Activated effector memory CD4-positive, alpha-beta T cell treated with anti-CD3 and anti-CD28 coated beads, Interleukin-2, amount 50 U/mL, for 16 hours (primary cell): Measurements from ENCODE around the gene CFAP20DC.
"Not testable (repeated sequence)": the region's sequence is repeated elsewhere in the genome, so short reads cannot be mapped to it uniquely, and the experiment has no call there.

ENCODE experiments used
- DNase-seq: peaks from one replicate; pipeline ENCODE4 v3.0.0-alpha.2; 2020

The CFAP20DC gene

DNA sequence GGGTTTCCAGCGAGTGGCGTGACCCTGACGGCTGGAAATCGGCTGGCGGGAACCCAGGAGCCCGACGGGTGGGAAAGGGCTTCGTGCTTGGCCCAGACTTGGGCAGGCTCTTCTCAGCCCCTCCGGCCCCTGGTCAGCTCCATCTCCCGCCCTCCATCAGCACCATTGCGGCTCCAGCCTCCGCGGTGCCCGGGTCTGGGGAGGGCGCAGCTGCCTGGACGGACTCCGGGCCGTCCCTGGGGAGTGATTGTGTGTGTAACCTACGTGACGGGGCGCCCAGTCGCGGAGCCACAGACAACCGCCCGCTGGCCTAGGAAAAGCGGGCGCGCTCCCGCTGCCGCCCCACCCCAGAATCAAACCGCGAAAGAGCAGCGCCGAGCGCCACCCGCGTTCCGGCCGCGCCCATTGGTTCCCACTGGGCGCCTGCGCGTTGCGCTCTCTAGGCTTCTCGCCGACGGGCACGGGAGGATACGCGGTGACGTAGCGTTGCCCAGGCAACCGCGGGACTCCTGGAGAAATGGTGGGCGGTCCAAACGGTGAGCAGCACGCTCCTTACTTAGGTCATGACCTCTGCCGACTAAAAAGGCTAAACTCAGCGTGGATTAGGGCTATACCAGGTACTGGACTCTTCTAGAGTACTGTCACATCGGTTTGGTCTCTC lies at the start of gene CFAP20DC:
TSS of gene CFAP20DC (minus strand) at position 355 of the 661 bp plus-strand sequence. CDS start 394 bp downstream, outside the sequence.
- peak; percentile 96 for DNase-seq

DNA sequence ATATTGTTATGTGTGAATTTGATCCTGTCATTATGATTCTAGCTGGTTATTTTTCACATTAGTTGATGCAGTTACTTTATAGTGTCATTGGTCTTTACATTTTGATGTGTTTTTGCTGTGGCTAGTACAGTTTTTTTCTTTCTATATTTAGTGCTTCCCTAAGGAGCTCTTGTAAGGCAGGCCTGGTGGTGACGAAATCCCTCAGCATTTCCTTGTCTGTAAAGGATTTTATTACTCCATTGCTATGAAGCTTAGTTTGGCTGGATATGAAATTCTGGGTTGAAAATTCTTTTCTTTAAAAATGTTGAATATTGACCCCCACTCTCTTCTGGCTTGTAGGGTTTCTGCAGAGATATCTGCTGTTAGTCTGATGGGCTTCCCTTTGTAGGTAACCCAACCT lies 48.7 kb upstream of the CFAP20DC start:
- DNase-seq = not testable (repeated sequence)

DNA sequence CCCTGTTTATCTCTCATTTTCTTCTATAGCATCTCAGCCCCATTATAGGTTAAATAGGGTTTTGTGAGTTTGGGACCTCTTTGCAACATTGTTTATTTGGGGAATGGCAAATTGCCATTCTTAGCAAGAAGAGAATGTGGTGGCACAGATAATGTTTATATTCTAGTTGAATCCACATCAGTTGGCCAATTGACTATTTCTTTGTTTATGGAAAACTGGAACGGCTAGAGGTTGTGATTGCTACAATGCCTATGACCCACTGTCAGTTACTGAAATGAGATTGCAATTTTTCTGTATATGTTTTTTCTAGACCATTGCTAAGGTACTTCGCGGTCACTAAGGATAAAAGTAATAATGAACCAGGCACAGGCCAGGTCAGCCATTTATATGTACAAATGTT lies 44.6 kb upstream of the CFAP20DC start:
- DNase-seq = no peak

DNA sequence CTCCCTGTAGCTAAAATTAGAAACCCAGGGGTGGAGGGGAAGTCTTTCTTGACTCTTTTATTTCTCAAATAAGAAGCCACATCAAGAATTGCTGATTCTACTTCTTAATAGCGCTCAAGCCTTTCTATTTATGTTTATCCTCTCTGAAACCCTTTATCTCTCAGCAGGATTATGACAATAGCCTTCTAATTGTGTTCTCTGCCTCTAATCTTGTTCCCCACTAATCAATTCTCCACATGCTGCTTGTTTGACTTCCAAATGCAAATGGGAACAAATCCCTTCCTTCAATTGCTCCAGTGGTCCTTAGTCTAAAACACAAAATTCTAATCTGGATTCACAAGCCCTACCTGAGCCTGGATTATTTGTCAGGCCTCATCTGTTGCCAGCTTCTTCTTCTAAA lies 43.7 kb upstream of the CFAP20DC start:
- no peak for DNase-seq

DNA sequence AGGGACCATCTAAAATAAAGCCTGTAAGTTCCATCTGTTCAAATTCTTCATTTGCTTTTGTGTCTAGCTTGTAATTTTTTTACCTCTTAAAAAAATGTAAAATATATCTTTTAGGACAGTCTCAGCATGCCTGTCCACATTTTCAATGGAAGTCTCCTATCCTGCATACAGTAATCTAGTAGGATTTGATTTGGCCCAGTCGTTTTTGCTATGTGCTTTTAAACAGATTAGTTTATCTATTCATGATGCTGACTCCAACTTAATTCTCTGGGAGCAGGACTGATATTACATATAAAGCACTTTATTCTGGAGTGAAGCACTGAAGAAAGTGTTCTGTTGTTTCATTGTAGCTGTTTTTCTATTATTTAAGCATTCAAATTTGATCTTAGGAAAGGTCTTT lies 38.9 kb upstream of the CFAP20DC start:
- no peak for DNase-seq

DNA sequence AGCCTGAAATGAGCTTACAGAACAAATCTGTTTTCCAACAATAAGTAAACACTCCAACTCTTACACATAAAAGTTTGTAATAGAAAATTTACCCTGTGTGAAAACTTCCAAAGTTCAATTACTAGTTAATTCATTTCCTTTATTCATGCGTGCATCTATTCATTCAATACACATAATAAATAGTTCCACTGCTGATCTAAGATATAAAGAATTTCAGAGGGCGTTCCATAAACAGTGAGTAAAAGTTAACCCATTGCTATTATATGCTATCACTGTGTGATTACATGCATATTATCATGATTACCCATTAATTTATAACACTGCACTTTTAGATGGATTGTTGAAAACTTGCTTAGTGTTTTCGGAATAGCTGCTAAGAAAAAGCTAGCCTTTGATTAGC lies 36.2 kb upstream of the CFAP20DC start:
- no peak for DNase-seq

DNA sequence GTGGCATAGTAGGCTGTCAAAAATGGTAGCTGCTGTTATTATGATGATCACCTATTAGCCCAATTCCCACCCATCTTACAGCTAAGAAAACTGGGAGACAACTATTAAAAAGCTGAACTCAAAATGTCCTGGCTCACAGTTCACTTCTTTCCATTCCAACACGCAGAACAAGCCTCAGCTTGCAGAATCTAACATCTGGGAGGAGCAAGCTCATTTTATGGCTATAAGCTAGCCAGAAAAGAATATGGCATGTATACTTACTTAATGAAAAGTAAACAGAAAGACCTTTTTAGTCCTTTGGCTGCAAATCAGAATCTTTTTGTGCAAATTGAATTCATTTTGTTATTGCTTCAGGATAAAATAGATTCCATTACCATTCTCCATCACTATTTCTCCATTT lies 34.8 kb upstream of the CFAP20DC start:
- no peak for DNase-seq

DNA sequence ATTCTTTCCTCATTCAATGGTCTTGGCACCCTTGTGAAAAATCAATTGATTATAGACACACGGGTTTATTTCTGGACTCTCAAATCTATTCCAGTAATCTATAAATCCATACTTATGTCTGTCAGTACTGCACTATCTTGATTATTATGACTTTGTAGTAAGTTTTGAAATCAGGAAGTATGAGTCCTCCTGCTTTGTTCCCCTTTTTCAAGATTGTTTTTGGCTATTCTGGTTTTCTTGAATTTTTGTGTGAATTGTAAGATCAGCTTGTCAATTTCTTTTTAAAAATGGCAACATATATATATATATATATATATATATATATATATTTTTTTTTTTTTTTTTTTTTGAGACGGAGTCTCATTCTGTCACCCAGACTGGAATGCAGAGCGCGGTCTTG lies 32.3 kb upstream of the CFAP20DC start:
- DNase-seq = no peak

DNA sequence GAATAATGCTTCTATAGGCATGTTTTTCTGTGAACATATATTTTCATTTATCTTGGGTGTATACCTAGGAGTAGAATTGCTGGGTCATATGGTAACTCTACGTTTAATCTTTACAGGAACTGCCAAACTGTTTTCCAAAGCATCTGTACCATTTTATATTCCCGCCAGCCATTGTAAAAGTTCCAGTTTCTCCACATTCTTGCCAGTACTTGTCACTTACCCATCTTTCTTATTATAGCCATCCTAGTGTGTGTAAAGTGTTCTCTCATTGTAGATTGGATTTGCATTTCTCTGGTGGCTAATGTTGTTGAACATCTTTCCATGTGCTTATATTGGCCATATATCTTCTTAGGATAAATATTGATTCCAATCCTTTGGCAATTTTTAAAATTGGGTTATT lies 31.2 kb upstream of the CFAP20DC start:
- DNase-seq = no peak

DNA sequence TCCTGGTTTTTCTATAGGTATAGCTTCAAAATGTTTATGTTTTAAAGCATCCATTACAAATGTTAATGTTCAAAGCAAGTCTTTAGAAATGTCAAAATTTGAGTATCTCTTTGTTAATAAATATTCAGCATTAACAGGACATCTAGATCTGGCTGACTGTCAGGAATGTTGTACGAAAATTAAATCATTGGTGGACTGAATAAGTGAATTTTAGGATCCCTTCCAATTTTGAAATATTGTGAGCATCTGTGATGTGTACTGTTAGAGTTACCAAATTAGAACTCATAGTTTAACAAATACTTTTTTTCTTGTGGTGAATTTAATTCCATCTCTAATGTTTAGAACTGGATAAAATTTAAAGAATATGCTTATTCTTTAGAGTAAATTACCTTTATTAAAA lies 30.1 kb upstream of the CFAP20DC start:
- DNase-seq = no peak

DNA sequence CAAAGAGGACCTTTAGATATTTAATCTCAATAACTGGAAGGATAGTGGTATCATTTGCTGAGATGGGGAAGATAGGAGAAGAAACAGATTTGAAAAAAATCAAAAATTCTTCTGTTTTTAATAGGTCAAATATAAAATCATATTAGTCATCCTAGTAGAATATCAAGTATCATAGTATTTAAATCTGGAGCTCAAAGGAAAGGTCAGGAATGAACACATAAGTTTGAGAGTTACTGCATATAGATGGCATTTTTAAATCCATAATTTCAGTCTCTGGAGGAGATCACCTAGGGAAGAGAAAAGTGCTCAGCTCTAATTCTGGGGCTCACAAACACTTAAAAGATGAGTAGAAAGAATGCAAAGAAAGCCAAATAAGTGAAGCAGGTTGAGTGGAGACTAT lies 24.9 kb upstream of the CFAP20DC start:
- DNase-seq = no peak

DNA sequence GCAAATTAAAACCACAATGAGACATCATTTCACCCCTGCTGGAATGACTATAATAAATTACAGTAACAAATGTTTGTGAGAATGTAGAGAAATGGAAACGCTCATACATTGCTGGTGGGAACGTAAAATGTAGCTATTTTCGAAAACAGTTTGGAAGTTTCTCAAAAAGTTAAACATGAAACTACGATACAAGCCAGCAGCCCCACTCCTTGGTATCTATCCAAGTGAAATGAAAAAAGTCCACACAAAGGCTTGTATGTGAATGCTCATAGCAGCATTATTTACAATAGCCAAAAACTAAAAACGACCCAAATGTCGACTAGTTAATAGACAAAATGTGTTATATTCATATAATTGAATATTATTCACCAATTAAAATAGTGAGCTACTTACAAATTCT lies 22.9 kb upstream of the CFAP20DC start:
- no peak for DNase-seq

DNA sequence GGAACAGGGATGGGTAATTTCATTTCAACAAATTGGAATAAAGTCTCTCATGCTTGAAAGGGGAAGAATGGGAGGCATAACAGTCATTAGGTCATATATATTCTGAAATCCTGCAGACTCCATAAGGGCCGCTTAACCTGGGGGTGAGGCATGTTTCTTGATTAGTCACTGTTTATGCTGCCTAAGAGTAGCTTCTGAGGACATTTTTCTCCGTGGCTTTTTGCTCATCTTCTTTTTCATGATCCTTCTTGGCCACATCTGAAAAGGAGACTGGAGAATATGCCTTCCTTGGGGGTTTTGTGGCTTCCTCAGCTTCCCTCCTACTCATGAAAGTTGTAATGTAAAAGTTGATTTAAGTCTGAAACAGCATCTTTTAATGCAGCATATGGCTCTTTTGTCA lies 20.0 kb upstream of the CFAP20DC start:
- no peak for DNase-seq

DNA sequence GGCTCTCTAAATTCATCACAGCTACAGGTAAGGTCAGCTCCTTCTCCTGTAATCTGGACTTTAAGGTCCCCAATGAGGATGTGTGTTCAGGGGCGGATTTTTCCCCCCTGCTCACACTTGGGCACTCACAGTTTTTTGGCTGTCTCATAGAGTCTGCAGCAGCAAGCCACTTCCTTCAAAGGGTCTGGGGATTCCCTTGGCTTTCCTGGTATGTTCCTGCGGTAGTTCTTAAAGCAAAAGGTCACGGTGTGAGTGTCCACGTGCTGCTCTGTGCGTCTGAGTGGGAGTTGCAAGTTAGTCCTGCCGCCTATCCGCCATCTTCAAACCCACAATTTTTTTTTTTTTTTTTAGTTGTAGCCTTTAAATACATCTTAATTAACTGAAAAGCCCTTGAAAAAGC lies 15.4 kb upstream of the CFAP20DC start:
- DNase-seq = no peak

DNA sequence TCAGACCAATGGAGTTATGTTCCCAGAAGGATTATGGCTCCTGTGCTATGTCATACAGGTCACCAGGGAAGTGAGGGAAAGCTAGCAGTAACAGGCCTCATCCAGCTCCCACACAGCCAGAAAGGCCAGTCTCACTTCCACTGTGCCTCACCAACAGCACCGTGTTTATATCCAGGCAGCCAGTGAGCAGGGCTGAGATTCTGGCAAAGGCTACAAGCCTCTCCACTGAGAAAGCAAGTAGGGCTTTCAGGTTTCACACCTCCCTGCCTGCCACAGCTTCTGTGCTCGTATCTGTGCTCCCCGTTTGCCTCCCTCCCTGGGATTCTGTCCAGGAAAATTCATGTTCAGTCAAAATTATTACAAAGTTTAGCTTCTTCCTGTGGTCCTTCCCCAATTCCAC lies 14.9 kb upstream of the CFAP20DC start:
- DNase-seq = no peak

DNA sequence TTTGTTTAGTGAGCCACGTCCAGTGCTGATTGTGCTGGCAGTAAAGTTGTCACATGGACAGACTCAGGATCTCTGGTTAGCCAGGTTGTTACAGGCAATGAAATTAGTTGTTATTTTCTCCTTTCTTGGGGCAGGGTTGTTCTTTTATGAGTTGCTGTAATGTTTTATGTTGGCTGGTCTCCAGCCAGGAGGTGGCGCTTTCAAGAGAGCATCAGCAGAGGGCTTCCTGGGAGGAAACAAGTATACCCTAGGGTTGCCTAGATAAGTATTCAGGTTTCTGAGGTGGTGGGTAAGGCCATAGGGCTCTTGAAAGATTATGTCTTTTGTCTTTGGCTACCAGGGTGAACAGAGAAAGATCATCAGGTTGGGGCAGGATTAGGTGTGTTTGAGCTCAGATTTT lies 14.5 kb upstream of the CFAP20DC start:
- no peak for DNase-seq

DNA sequence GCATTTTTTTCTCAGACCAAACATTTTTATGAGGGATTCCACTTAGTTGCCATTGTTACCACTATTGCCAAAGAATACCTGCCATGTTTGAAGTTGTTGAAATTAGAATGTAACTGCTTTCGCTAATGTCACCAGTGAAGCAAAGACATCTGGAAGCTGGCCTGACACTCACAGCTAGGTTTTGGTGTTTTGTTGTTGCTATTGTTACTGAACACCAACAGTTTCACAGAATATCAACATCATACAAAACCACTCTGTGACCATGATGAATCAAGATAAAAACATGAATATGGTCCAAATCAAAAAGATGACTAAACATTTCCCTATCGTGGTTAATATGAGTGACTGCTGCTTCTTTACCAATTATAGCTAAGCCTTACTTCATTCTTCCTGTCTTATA lies 6.9 kb upstream of the CFAP20DC start:
- no peak for DNase-seq

DNA sequence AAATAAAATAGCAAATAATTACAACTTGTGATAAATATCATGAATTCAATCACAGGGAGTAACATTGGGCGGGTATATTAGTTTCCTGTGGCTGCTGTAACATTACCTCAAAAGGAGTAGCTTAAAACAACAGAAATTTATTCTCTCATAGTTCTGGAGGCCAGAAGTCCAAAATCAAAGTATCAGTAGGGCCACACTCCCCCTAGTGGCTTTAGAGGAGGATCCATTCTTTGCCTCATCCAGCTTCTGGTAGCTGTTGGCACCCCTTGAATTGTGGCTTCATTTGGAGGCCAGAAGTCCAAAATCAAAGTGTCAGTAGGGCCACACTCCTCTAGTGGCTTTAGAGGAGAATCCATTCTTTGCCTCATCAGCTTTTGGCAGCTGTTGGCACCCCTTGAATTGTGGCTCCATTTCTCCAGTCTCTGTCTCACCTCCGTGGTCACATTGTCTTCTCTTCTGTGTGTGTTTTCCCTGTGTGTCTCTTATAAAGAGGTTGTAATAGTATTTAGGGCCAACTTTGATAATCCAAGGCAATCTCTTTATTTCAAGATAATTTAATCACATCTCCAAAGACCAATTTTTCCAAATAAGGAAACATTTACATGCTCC lies 3.1 kb upstream of the CFAP20DC start:
- no peak for DNase-seq

DNA sequence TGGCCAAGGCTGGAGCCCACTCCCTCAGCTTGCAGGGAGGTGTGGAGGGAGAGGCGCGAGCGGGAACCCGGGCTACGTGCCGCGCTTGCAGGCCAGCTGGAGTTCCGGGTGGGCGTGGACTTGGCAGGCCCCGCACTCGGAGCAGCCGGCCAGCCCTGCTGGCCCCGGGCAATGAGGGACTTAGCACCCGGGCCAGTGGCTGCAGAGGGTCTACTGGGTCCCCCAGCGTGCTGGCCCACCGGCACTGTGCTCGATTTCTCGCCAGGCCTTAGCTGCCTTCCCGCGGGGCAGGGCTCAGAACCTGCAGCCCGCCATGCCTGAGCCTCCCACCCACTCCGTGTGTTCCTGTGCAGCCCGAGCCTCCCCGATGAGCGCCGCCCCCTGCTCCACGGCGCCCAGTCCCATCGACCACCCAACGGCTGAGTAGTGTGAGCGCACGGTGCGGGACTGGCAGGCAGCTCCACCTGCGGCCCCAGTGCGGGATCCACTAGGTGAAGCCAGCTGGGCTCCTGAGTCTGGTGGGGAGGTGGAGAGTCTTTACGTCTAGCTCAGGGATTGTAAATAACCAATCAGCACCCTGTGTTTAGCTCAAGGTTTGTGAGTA lies 1.1 kb upstream of the CFAP20DC start:
- not testable (repeated sequence) for DNase-seq

DNA sequence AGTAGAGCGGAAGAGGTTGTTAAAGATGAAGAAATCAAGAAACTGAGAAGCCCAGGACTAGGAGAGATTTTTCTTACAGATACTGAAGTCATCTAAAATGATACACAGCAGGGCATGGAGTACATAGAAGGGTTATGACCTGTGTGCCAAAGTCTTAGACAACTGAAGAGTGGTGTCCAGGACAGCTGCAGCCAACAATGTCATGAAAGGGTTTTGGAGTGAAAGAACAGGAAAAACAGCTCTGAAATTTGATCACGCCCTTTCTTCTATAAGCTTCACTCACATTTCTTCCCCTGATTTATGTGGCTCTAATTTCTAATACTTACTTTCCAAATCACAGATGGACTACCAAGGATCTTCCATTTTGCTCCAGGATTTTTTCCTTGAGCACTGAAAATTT lies 3.0 kb downstream of the CFAP20DC start:
- DNase-seq = no peak

DNA sequence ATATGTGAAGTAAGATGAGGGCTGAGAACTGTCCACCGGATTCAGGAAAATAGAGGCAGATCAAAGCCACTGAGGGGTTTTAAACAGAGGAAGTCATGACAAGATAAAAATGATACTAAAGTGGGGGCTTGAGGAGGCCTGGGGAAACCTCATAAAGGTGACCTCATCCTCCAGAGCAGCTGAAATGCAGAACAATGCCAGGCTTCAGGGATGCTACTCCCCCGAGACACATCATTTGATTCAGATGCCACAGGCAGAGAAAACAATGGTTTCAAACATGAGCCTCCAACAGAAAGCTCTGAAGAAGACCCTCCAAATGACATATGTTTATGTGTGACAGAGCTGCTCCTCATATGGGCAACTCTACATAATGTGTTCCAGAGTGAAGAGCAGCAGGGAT lies 6.4 kb downstream of the CFAP20DC start:
- DNase-seq = no peak

DNA sequence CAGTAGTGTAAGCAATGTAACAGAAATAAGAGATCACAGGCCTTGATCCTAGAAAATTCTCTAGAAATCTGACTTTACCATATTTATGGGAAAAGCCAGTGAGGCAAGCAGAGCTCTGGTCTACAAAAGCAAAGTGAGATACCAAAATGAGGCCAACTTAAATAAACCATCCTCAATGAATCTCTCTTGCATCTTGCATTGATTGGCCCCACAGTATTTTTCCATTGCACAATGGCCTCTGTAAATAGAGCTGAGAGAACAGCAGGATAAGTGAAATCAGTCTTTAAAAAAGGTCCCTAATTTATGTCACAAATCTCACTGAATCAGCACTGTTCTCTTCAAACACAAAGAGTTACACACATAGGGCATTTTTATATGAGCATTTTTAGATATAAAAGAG lies 8.9 kb downstream of the CFAP20DC start:
- DNase-seq = no peak

DNA sequence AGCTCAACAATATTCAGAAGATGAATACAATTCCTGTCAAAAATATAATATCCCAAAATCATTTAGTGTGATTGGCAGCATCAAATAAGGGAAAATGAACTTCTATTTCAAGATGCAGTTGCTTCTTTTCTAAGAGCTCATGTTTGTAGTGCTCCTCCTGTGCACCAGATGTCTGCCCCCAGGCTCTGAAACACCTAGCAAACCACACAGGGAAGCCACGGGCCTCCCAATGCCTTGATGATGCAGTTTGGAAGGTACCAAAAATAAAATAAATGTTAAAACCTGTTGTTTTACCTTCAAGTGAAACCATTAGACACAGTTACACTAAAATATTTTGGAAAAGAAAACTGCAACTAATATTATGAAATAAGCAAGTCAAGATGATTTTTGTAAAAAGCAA lies 22.2 kb downstream of the CFAP20DC start:
- DNase-seq = no peak

DNA sequence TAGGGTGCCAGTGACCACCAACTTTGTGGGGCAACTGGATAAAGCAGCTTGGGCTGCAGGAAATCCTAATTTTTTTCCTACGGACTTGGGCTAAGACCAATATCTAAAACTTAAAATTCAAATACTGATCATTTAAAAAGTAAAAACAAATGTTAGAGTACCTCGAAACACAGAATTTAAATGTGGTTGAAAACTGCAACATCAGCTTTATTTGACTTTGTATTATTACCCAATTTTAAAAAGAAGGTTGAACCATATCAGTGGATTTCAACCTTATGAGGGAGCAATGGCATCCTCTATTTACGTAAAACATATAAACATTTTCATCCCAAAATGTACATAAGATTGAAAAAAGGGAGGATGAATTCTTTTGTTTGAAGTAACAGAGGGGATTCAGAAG lies 26.2 kb downstream of the CFAP20DC start:
- DNase-seq = no peak

DNA sequence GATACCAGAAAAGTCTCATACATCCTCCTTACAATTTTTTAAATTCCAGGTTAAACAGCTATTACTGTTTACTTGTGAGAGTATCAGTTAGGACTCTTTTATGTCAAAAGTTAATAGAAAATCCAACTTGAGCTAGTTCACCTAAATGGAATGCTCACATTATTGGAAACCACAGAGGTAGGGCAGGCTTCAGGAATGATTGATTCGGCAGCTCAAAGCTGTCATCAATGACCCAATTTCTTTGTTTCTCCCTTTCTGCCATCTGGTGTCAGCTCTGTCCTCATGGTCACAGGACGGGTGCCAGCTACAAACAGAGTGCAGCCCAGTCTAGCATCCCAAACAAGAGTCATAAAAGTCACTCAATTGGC lies 32.2 kb downstream of the CFAP20DC start:
- DNase-seq = no peak
